Stomach (tissue), 4 donors: ENCODE results near the gene ZNF580.

Source experiments
- EP300 ChIP-seq: sonication (generic); formaldehyde crosslinking; IDR thresholded peaks from one replicate; pipeline ENCODE4 v1.6.1; 2017; ENCODE audit warnings: antibody characterized with exemption
- POLR2AphosphoS5 ChIP-seq, 3 donors: sonication (generic); formaldehyde crosslinking; IDR thresholded peaks; one replicate each; pipeline ENCODE4 v1.6.1; 2016; ENCODE audit warnings: antibody characterized with exemption in 3 of 3
- TF ChIP-seq, protein P1 (sequence below), 7 experiments: fragments of 450-650 bp in 4 of 7; fragments of 200-600 bp in 3 of 7; sonication (generic) in 3 of 7; IDR thresholded peaks; one replicate each; pipeline ENCODE4 v1.5.1; 2016 to 2019; ENCODE audit warnings: antibody characterized with exemption in 7 of 7, control low read depth in 2 of 7, mild to moderate bottlenecking in 1 of 7

GRCh38 chr19:55643003-55643886 lies 2.4 kb downstream of the ZNF580 start, which contains the start of gene ZNF581:
- TF ChIP-seq, protein P1, sequence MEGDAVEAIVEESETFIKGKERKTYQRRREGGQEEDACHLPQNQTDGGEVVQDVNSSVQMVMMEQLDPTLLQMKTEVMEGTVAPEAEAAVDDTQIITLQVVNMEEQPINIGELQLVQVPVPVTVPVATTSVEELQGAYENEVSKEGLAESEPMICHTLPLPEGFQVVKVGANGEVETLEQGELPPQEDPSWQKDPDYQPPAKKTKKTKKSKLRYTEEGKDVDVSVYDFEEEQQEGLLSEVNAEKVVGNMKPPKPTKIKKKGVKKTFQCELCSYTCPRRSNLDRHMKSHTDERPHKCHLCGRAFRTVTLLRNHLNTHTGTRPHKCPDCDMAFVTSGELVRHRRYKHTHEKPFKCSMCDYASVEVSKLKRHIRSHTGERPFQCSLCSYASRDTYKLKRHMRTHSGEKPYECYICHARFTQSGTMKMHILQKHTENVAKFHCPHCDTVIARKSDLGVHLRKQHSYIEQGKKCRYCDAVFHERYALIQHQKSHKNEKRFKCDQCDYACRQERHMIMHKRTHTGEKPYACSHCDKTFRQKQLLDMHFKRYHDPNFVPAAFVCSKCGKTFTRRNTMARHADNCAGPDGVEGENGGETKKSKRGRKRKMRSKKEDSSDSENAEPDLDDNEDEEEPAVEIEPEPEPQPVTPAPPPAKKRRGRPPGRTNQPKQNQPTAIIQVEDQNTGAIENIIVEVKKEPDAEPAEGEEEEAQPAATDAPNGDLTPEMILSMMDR (IDR thresholded peaks at IDR 0.05): no peak
- TF ChIP-seq EP300: no peak
- TF ChIP-seq POLR2AphosphoS5 (IDR thresholded peaks at IDR 0.05): peak; percentile 28 to 78 (median 37)
